Measurements from ENCODE around the gene CNTN2. TPM values are rescaled to one million over a fixed set of nuclear protein-coding genes. Genes with fewer than 3 reads are reported as not detected.

The CNTN2 gene
- total and polyA plus RNA-seq, 8 donors, result 0.12 to 2.2 (median 0.58) TPM; not detected in 3

- peaks cover 6 to 55% (median 49%) of the 10 kb centered on the region in 4 donors for H3K36me3 ChIP-seq
- intact Hi-C loops (cut with DNase I; ENCODE audit: low total_unique reads), result no loop called here
- H3K4me1 ChIP-seq, result peaks cover 16 to 43% (median 31%) of the 10 kb centered on the region in 4 donors
- no peaks in the 10 kb centered on the region for H3K27me3 ChIP-seq
- TF ChIP-seq POLR2A (IDR thresholded peaks at IDR 0.05) (no peak), EP300 (IDR thresholded peaks at IDR 0.05) (no peak), CTCF (IDR thresholded peaks at IDR 0.05) (no peak), POLR2AphosphoS5 (IDR thresholded peaks at IDR 0.05) (no peak)
- WGBS, 5 donors, result 73 to 87% (median 79%) methylated on average over 2 of the region's 2 CpGs
- no peak overlapping the region for H3K27ac ChIP-seq
- DNase-seq, result no peak
- H3K4me3 ChIP-seq, result no peak overlapping the region
- H3K9me3 ChIP-seq, result no peaks in the 10 kb centered on the region
Measured at GRCh38 chr1:205118752-205119151, 75.7 kb downstream of the CNTN2 start.

- peak within 1 kb of the TSS; percentile 84 to 97 (median 96) for H3K4me3 ChIP-seq
- H3K9me3 ChIP-seq, result no peaks in the 10 kb centered on the region
- peak; percentile 96 to 98 for DNase-seq
- H3K27ac ChIP-seq, result peak within 1 kb of the TSS; percentile 89 to 97 (median 94)
- intact Hi-C loops (cut with DNase I; ENCODE audit: low total_unique reads), result loop anchor here (10.0 kb wide), 1 partner anchor 133 kb away; no protein-coding TSS in a partner anchor
- 0% methylated on average over 41 to 46 of the region's 46 CpGs for WGBS, 5 donors
- TF ChIP-seq CTCF (IDR thresholded peaks at IDR 0.05) (peak in 5 of 7 experiments; percentile 32 to 65 (median 44)), POLR2AphosphoS5 (IDR thresholded peaks at IDR 0.05) (peak; percentile 77 to 83 (median 79)), EP300 (IDR thresholded peaks at IDR 0.05) (no peak), POLR2A (IDR thresholded peaks at IDR 0.05) (peak in 1 of 4 donors; percentile 33)
- H3K36me3 ChIP-seq, result peaks cover 0 to 27% (median 23%) of the 10 kb centered on the region in 4 donors
- no peaks in the 10 kb centered on the region for H3K27me3 ChIP-seq
- H3K4me1 ChIP-seq, result peaks cover 16 to 43% (median 31%) of the 10 kb centered on the region in 4 donors
Measured at GRCh38 chr1:205121660-205122488, 78.9 kb downstream of the CNTN2 start, which contains the start of gene RBBP5. Gene RBBP5, minus strand, starts transcription at chr1:205121978. Its CDS starts 105 bp downstream, at chr1:205121873.

- DNase-seq, result no peak
- WGBS, 5 donors, result 9 to 24% (median 14%) methylated on average over 9 of the region's 9 CpGs
- Histone ChIP-seq H3K36me3 (peaks cover 0 to 21% (median 17%) of the 10 kb centered on the region in 4 donors), H3K4me1 (peaks cover 16 to 43% (median 31%) of the 10 kb centered on the region in 4 donors), H3K9me3 (no peaks in the 10 kb centered on the region), H3K4me3 (peak overlapping the region; percentile 84 to 97 (median 96)), H3K27ac (peak overlapping the region; percentile 89 to 97 (median 94)), H3K27me3 (no peaks in the 10 kb centered on the region)
- TF ChIP-seq EP300 (IDR thresholded peaks at IDR 0.05) (no peak), POLR2AphosphoS5 (IDR thresholded peaks at IDR 0.05) (no peak), CTCF (IDR thresholded peaks at IDR 0.05) (peak in 2 of 7 experiments; percentile 2)
- intact Hi-C loops (cut with DNase I; ENCODE audit: low total_unique reads), result loop anchor here (10.0 kb wide), 1 partner anchor 132 kb away; no protein-coding TSS in a partner anchor
Measured at GRCh38 chr1:205122489-205122882, 79.5 kb downstream of the CNTN2 start.

- no peak overlapping the region for H3K4me3 ChIP-seq
- no peak for DNase-seq
- TF ChIP-seq EP300 (IDR thresholded peaks at IDR 0.05) (no peak), CTCF (IDR thresholded peaks at IDR 0.05) (no peak), POLR2A (IDR thresholded peaks at IDR 0.05) (no peak), POLR2AphosphoS5 (IDR thresholded peaks at IDR 0.05) (no peak)
- no peak overlapping the region for H3K27ac ChIP-seq
- H3K9me3 ChIP-seq, result no peaks in the 10 kb centered on the region
- intact Hi-C loops (cut with DNase I; ENCODE audit: low total_unique reads), result loop anchor here (10.0 kb wide), 1 partner anchor 130 kb away; no protein-coding TSS in a partner anchor
- WGBS, 5 donors, result 83 to 88% (median 87%) methylated on average over 7 of the region's 7 CpGs
- no peaks in the 10 kb centered on the region for H3K27me3 ChIP-seq
- H3K4me1 ChIP-seq, result peaks cover 16 to 29% (median 22%) of the 10 kb centered on the region in 4 donors
- no peaks in the 10 kb centered on the region for H3K36me3 ChIP-seq
Measured at GRCh38 chr1:205124726-205125125, 81.7 kb downstream of the CNTN2 start.
